Epithelial cell of prostate (primary cell): Measurements from ENCODE around the gene CDKAL1.
"Not testable (repeated sequence)": the region's sequence is repeated elsewhere in the genome, so short reads cannot be mapped to it uniquely, and the experiment has no call there.

ENCODE experiments used
- DNase-seq: peaks from one replicate; pipeline ENCODE4 v3.0.0-alpha.2; 2011; ENCODE audit warnings: low read depth, low spot score
- H3K27ac ChIP-seq: fragments of 450-650 bp; 2 replicates; pipeline ENCODE4 v1.5.1; 2017; ENCODE audit warnings: mild to moderate bottlenecking

CDKAL1 gene

GRCh38 chr6:20702366-20702765 is 168.1 kb downstream of the CDKAL1 start:
- no peak for DNase-seq
- no peak overlapping the region for H3K27ac ChIP-seq

- no peak for DNase-seq
- H3K27ac ChIP-seq = no peak overlapping the region
These were observed 168.8 kb downstream of the CDKAL1 start for GRCh38 chr6:20703049-20703448.

- H3K27ac ChIP-seq = no peak overlapping the region
- no peak for DNase-seq
These were observed 170.2 kb downstream of the CDKAL1 start for GRCh38 chr6:20704325-20705025.

GRCh38 chr6:20705741-20706140 is 171.5 kb downstream of the CDKAL1 start:
- H3K27ac ChIP-seq = no peak overlapping the region
- no peak for DNase-seq

GRCh38 chr6:20706238-20706938 is 172.1 kb downstream of the CDKAL1 start:
- H3K27ac ChIP-seq = no peak overlapping the region
- no peak for DNase-seq

- DNase-seq = no peak
- H3K27ac ChIP-seq = no peak overlapping the region
These were observed 172.8 kb downstream of the CDKAL1 start for GRCh38 chr6:20706939-20707485.

GRCh38 chr6:20707870-20708269 is 173.6 kb downstream of the CDKAL1 start:
- no peak for DNase-seq
- no peak overlapping the region for H3K27ac ChIP-seq

GRCh38 chr6:20708367-20709124 is 174.3 kb downstream of the CDKAL1 start:
- no peak for DNase-seq

GRCh38 chr6:20709451-20709850 is 175.2 kb downstream of the CDKAL1 start:
- DNase-seq = no peak
- no peak overlapping the region for H3K27ac ChIP-seq

More at GRCh38 chr6:20708367-20709124, 174.3 kb downstream of the CDKAL1 start:
- H3K27ac ChIP-seq = no peak overlapping the region

- DNase-seq = no peak
These were observed 176.1 kb downstream of the CDKAL1 start for GRCh38 chr6:20710341-20710740.

GRCh38 chr6:20711518-20711917 is 177.3 kb downstream of the CDKAL1 start:
- peak overlapping the region; percentile 49 for H3K27ac ChIP-seq
- no peak for DNase-seq

More at GRCh38 chr6:20710341-20710740, 176.1 kb downstream of the CDKAL1 start:
- no peak overlapping the region for H3K27ac ChIP-seq

GRCh38 chr6:20712011-20712410 is 177.8 kb downstream of the CDKAL1 start:
- no peak for DNase-seq
- H3K27ac ChIP-seq = peak overlapping the region; percentile 49

GRCh38 chr6:20715135-20715806 is 181.0 kb downstream of the CDKAL1 start:
- no peak for DNase-seq

GRCh38 chr6:20716865-20717264 is 182.6 kb downstream of the CDKAL1 start:
- DNase-seq = no peak
- H3K27ac ChIP-seq = no peak overlapping the region

More at GRCh38 chr6:20715135-20715806, 181.0 kb downstream of the CDKAL1 start:
- no peak overlapping the region for H3K27ac ChIP-seq

- no peak overlapping the region for H3K27ac ChIP-seq
- DNase-seq = no peak
These were observed 183.5 kb downstream of the CDKAL1 start for GRCh38 chr6:20717743-20718142.

GRCh38 chr6:20718705-20719653 is 184.7 kb downstream of the CDKAL1 start:
- no peak for DNase-seq
- H3K27ac ChIP-seq = no peak overlapping the region

- no peak overlapping the region for H3K27ac ChIP-seq
- DNase-seq = no peak
These were observed 185.7 kb downstream of the CDKAL1 start for GRCh38 chr6:20719980-20720379.

- not testable (repeated sequence) for H3K27ac ChIP-seq
These were observed 186.9 kb downstream of the CDKAL1 start for GRCh38 chr6:20721121-20721520.

GRCh38 chr6:20722455-20722854 is 188.2 kb downstream of the CDKAL1 start:
- H3K27ac ChIP-seq = no peak overlapping the region
- no peak for DNase-seq

More at GRCh38 chr6:20721121-20721520, 186.9 kb downstream of the CDKAL1 start:
- DNase-seq = not testable (repeated sequence)
